ENCODE measurements around the gene SUFU. TPM values are rescaled to one million over a fixed set of nuclear protein-coding genes. Genes with fewer than 3 reads are reported as not detected.
A peak's percentile ranks its signal among the peaks of the same experiment; 100 is the strongest.

SUFU gene
- total and polyA plus RNA-seq, 2 of the 13 experiments (the other 11 are each of a cell fraction or from before 2014, with no cell fraction given) = 2.9 to 5.5 TPM

DNA sequence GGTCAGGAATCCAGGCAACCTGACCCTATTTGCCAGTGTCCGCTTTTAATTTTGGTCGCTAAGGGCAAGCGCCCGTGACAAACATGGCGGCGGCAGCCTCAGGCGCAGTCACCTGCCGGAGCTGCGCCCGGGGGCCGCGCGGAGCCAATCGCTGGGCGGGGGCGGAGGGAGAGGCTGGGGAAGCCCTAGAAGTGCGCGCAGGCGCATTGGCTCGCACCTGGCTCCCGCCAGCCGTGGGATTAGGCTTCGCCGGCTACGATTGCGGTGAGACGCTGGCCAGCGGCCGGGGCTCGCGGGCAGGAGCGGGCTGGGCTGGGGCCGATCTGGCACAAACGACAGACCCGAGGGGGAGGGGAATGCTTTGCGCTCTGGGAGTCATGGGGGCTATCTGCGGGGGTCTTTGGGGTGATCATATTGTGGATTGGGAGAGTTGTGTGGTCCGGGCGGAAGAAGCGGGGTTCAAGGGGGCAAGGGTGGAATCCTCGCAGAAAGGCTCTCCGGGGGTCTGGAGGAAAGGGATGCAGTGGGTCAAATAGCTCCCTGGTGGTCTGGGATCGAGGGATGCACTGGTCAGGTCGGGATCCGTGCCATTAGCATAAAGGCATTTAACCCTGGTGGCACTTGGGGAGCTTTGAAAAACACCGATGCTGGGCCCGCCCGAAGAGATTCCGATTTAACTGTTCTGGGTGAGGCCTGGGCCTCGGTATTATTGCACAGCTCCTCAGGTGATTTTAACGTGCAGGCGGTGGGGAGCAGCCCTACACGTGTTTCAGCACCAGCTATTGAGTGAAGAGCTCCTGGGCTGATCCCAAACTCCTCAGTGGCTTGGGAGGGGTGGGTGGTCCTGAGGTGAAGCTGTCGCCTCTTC lies 42.4 kb upstream of the SUFU start (continued):
- TF ChIP-seq MLLT10 (CRISPR knock-in tag; IDR thresholded peaks at IDR 0.05) (no peak), ZNF720 (CRISPR knock-in tag; IDR thresholded peaks at IDR 0.05) (no peak), YEATS2 (CRISPR knock-in tag; IDR thresholded peaks at IDR 0.05; ENCODE audit: borderline replicate concordance) (peak; percentile 72; the same call in 1 of the 2 replicates), PHB2 (IDR thresholded peaks at IDR 0.05; ENCODE audit: partially characterized antibody) (no peak), XBP1 (CRISPR knock-in tag; IDR thresholded peaks at IDR 0.05) (no peak), ZNF543 (CRISPR knock-in tag; IDR thresholded peaks at IDR 0.05) (no peak; the same call in 1 of the 2 replicates), KDM5B (CRISPR knock-in tag; IDR thresholded peaks at IDR 0.05; ENCODE audit: borderline replicate concordance) (peak; percentile 39; the same call in 1 of the 2 replicates), BCL6 (CRISPR knock-in tag; IDR thresholded peaks at IDR 0.05) (no peak), SKI (IDR thresholded peaks at IDR 0.05; ENCODE audit: partially characterized antibody) (no peak), ZFP62 (CRISPR knock-in tag; IDR thresholded peaks at IDR 0.05) (no peak), RXRB (CRISPR knock-in tag; IDR thresholded peaks at IDR 0.05; ENCODE audit: borderline replicate concordance) (0 out of 2 replicates have a peak, but pooled peaks have one; percentile 23), EEA1 (CRISPR knock-in tag; IDR thresholded peaks at IDR 0.05; ENCODE audit: borderline replicate concordance) (no peak), ZNF136 (CRISPR knock-in tag; IDR thresholded peaks at IDR 0.05; ENCODE audit: low read depth) (no peak; the same call in 1 of the 2 replicates), ZNF850 (CRISPR knock-in tag; conservative IDR thresholded peaks at IDR 0.05) (no peak), ZNF878 (CRISPR knock-in tag; IDR thresholded peaks at IDR 0.05) (no peak), STAT5B (CRISPR knock-in tag; IDR thresholded peaks at IDR 0.05) (no peak), ZBTB7A (CRISPR knock-in tag; IDR thresholded peaks at IDR 0.05) (no peak), ZNF337 (CRISPR knock-in tag; IDR thresholded peaks at IDR 0.05; ENCODE audit: borderline replicate concordance, low read depth) (no peak), ZNF7 (CRISPR knock-in tag; IDR thresholded peaks at IDR 0.05) (no peak), BRCA1 (CRISPR knock-in tag; IDR thresholded peaks at IDR 0.05) (no peak), ZNF431 (CRISPR knock-in tag; IDR thresholded peaks at IDR 0.05; ENCODE audit: borderline replicate concordance, low read depth) (no peak), ZNF143 (CRISPR knock-in tag; IDR thresholded peaks at IDR 0.05) (peak; percentile 52; the same call in 1 of the 2 replicates), ZNF672 (CRISPR knock-in tag; IDR thresholded peaks at IDR 0.05) (no peak), ZNF629 (CRISPR knock-in tag; conservative IDR thresholded peaks at IDR 0.05) (no peak)
- TF ChIP-seq, protein P1, sequence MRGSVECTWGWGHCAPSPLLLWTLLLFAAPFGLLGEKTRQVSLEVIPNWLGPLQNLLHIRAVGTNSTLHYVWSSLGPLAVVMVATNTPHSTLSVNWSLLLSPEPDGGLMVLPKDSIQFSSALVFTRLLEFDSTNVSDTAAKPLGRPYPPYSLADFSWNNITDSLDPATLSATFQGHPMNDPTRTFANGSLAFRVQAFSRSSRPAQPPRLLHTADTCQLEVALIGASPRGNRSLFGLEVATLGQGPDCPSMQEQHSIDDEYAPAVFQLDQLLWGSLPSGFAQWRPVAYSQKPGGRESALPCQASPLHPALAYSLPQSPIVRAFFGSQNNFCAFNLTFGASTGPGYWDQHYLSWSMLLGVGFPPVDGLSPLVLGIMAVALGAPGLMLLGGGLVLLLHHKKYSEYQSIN (CRISPR knock-in tag; IDR thresholded peaks at IDR 0.05; ENCODE audit: borderline replicate concordance) = no peak
- TF ChIP-seq, protein P2, sequence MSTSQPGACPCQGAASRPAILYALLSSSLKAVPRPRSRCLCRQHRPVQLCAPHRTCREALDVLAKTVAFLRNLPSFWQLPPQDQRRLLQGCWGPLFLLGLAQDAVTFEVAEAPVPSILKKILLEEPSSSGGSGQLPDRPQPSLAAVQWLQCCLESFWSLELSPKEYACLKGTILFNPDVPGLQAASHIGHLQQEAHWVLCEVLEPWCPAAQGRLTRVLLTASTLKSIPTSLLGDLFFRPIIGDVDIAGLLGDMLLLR (CRISPR knock-in tag; IDR thresholded peaks at IDR 0.05) = no peak
- TF ChIP-seq, protein P3, sequence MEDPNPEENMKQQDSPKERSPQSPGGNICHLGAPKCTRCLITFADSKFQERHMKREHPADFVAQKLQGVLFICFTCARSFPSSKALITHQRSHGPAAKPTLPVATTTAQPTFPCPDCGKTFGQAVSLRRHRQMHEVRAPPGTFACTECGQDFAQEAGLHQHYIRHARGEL (CRISPR knock-in tag; IDR thresholded peaks at IDR 0.05) = no peak
- TF ChIP-seq, protein P4, sequence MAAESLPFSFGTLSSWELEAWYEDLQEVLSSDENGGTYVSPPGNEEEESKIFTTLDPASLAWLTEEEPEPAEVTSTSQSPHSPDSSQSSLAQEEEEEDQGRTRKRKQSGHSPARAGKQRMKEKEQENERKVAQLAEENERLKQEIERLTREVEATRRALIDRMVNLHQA (CRISPR knock-in tag; IDR thresholded peaks at IDR 0.05) = no peak
- TF ChIP-seq, protein P5, sequence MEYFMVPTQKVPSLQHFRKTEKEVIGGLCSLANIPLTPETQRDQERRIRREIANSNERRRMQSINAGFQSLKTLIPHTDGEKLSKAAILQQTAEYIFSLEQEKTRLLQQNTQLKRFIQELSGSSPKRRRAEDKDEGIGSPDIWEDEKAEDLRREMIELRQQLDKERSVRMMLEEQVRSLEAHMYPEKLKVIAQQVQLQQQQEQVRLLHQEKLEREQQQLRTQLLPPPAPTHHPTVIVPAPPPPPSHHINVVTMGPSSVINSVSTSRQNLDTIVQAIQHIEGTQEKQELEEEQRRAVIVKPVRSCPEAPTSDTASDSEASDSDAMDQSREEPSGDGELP (IDR thresholded peaks at IDR 0.05; ENCODE audit: borderline replicate concordance, low read depth) = peak; percentile 89; the same call in 1 of the 2 replicates

All from HepG2 (cell line).